Measurements from ENCODE around the gene SLC35G6. TPM values are rescaled to one million over a fixed set of nuclear protein-coding genes. Genes with fewer than 3 reads are reported as not detected.
A peak's percentile ranks its signal among the peaks of the same experiment; 100 is the strongest.
"Not testable (repeated sequence)": the region's sequence is repeated elsewhere in the genome, so short reads cannot be mapped to it uniquely, and the experiment has no call there.

The SLC35G6 gene
- total RNA-seq: under 1 TPM in 1 of 2 donors, not detected in 1; 0.33 TPM
- not detected for polyA plus RNA-seq (2013, experiment 1 of 2)
- not detected for polyA plus RNA-seq (2013, experiment 2 of 2)
- long read RNA-seq, experiment 1: 0 reads
- long read RNA-seq, experiment 2: 0 reads
- long read RNA-seq, experiment 3: 0 reads
- long read RNA-seq, experiment 4: 0 reads

DNA sequence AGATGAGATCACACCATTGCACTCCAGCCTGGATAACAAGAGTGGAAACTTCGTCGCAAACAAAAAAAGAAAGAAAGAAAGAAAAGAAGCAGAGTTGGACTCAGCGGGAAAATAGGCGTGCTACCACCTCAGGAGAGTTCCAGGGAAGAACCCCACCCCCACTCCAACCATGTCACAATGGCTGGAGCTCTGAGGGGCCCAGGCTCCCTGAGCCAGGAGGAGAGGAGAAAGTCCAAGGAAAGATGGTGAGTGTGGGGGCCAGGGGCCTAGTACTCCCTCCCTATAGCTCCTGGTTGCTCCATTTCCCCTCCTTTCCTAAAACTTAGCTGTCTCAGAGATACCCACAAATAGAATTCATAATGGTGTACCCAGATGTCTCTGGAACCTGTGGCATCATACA lies at the start of gene SLC35G6:
TSS of gene SLC35G6 (plus strand) at position 172 of the 400 bp plus-strand sequence. CDS start at position 243, 71 bp downstream.
- H3K27me3 ChIP-seq (ENCODE audit: control insufficient read depth, insufficient read depth, low read length, poor library complexity, severe bottlenecking); H3K36me3 ChIP-seq (ENCODE audit: control insufficient read depth, insufficient read depth, low read length); DNase-seq; H3K36me3 Mint-ChIP-seq (ENCODE audit: low read depth); H3K27me3 Mint-ChIP-seq (ENCODE audit: insufficient read depth); H3K9me3 ChIP-seq (ENCODE audit: control insufficient read depth, low read length); H3K9me3 Mint-ChIP-seq: not testable (repeated sequence)
- 100% methylated on average over 2 of the region's 4 CpGs for WGBS, 2 experiments (ENCODE audit: insufficient coverage in 1 of 2, insufficient read length in 1 of 2)
- peak within 1 kb of the TSS; percentile 77 for H3K4me3 ChIP-seq (ENCODE audit: low read length)
- Mint-ChIP-seq H3K4me1 (peaks cover 57% of the 10 kb centered on the region), H3K27ac (peak within 1 kb of the TSS; percentile 99), H3K4me3 (peak within 1 kb of the TSS; percentile 88)
- H3K27ac ChIP-seq (ENCODE audit: low read depth, low read length): peak within 1 kb of the TSS; percentile 79
- H3K9ac ChIP-seq (ENCODE audit: extremely low read depth, low read length, poor library complexity, severe bottlenecking): peak within 1 kb of the TSS; percentile 69
- peaks cover 15% of the 10 kb centered on the region for H3K4me1 ChIP-seq (ENCODE audit: control insufficient read depth, insufficient read depth, low read length)

- Mint-ChIP-seq H3K4me1 (no peaks in the 10 kb centered on the region), H3K27ac (no peak overlapping the region), H3K27me3 (ENCODE audit: insufficient read depth) (peaks cover 28% of the 10 kb centered on the region), H3K36me3 (ENCODE audit: low read depth) (no peaks in the 10 kb centered on the region), H3K4me3 (no peak overlapping the region), H3K9me3 (no peaks in the 10 kb centered on the region)
- no peak overlapping the region for H3K27ac ChIP-seq (ENCODE audit: low read depth, low read length)
- no peaks in the 10 kb centered on the region for H3K9me3 ChIP-seq (ENCODE audit: control insufficient read depth, low read length)
- 95 to 99% methylated on average over 10 to 11 of the region's 11 CpGs for WGBS, 2 experiments (ENCODE audit: insufficient coverage in 1 of 2, insufficient read length in 1 of 2)
- TF ChIP-seq, protein P1, sequence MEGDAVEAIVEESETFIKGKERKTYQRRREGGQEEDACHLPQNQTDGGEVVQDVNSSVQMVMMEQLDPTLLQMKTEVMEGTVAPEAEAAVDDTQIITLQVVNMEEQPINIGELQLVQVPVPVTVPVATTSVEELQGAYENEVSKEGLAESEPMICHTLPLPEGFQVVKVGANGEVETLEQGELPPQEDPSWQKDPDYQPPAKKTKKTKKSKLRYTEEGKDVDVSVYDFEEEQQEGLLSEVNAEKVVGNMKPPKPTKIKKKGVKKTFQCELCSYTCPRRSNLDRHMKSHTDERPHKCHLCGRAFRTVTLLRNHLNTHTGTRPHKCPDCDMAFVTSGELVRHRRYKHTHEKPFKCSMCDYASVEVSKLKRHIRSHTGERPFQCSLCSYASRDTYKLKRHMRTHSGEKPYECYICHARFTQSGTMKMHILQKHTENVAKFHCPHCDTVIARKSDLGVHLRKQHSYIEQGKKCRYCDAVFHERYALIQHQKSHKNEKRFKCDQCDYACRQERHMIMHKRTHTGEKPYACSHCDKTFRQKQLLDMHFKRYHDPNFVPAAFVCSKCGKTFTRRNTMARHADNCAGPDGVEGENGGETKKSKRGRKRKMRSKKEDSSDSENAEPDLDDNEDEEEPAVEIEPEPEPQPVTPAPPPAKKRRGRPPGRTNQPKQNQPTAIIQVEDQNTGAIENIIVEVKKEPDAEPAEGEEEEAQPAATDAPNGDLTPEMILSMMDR (conservative IDR thresholded peaks at IDR 0.05): no peak
- peaks cover 3% of the 10 kb centered on the region for H3K4me1 ChIP-seq (ENCODE audit: control insufficient read depth, insufficient read depth, low read length)
- no peak for DNase-seq
- H3K4me3 ChIP-seq (ENCODE audit: low read length): no peak overlapping the region
- H3K36me3 ChIP-seq (ENCODE audit: control insufficient read depth, insufficient read depth, low read length): no peaks in the 10 kb centered on the region
- no peak overlapping the region for H3K9ac ChIP-seq (ENCODE audit: extremely low read depth, low read length, poor library complexity, severe bottlenecking)
- peaks cover 9% of the 10 kb centered on the region for H3K27me3 ChIP-seq (ENCODE audit: control insufficient read depth, insufficient read depth, low read length, poor library complexity, severe bottlenecking)
These were observed 49.0 kb upstream of the SLC35G6 start for GRCh38 chr17:7432296-7432695.

GRCh38 chr17:7435676-7436555 lies 45.3 kb upstream of the SLC35G6 start:
- TF ChIP-seq, protein P1 (conservative IDR thresholded peaks at IDR 0.05): peak; percentile 36
- Mint-ChIP-seq H3K36me3 (ENCODE audit: low read depth) (no peaks in the 10 kb centered on the region), H3K27ac (peak overlapping the region; percentile 87), H3K4me1 (peaks cover 13% of the 10 kb centered on the region), H3K27me3 (ENCODE audit: insufficient read depth) (peaks cover 50% of the 10 kb centered on the region), H3K4me3 (peak overlapping the region; percentile 83), H3K9me3 (no peaks in the 10 kb centered on the region)
- Histone ChIP-seq H3K4me3 (ENCODE audit: low read length) (peak overlapping the region; percentile 85), H3K27ac (ENCODE audit: low read depth, low read length) (no peak overlapping the region), H3K27me3 (ENCODE audit: control insufficient read depth, insufficient read depth, low read length, poor library complexity, severe bottlenecking) (peaks cover 36% of the 10 kb centered on the region), H3K9ac (ENCODE audit: extremely low read depth, low read length, poor library complexity, severe bottlenecking) (peak overlapping the region; percentile 57), H3K36me3 (ENCODE audit: control insufficient read depth, insufficient read depth, low read length) (no peaks in the 10 kb centered on the region), H3K4me1 (ENCODE audit: control insufficient read depth, insufficient read depth, low read length) (peaks cover 3% of the 10 kb centered on the region), H3K9me3 (ENCODE audit: control insufficient read depth, low read length) (no peaks in the 10 kb centered on the region)
- DNase-seq: peak; percentile 94
- WGBS, 2 experiments (ENCODE audit: insufficient coverage in 1 of 2, insufficient read length in 1 of 2): 7 to 9% methylated on average over 36 to 49 of the region's 49 CpGs
